Lung (tissue), 12 donors: ENCODE measurements around the gene LIMCH1. TPM values are rescaled to one million over a fixed set of nuclear protein-coding genes. Genes with fewer than 3 reads are reported as not detected.
A peak's percentile ranks its signal among the peaks of the same experiment; 100 is the strongest.

Experiments
- ATAC-seq: fragments of 200-7000 bp; cut with Tn5 transposase; one replicate; pipeline ENCODE4 v1.9.1; 2020; ENCODE audit warnings: moderate number of reproducible peaks; ENCODE audit not compliant: insufficient read depth, low FRiP score
- DNase-seq, 3 donors: peaks; one replicate each; pipeline ENCODE4 v3.0.0-alpha.2; 2013 to 2017
- H3K27ac ChIP-seq, 2 donors: one replicate each; pipeline ENCODE4 v1.5.1; 2013; ENCODE audit warnings: mild to moderate bottlenecking in 2 of 2, moderate library complexity in 2 of 2, control low read depth in 1 of 2, inconsistent platforms in 1 of 2, low read depth in 1 of 2, low read length in 1 of 2
- H3K27me3 ChIP-seq, 3 donors: one replicate each; pipeline ENCODE4 v1.5.1; 2013; ENCODE audit warnings: low read length in 2 of 3; ENCODE audit not compliant: control insufficient read depth in 3 of 3, insufficient read depth in 3 of 3
- H3K36me3 ChIP-seq, 4 donors: one replicate each; pipeline ENCODE4 v1.5.1; 2013; ENCODE audit warnings: low read length in 4 of 4, mild to moderate bottlenecking in 1 of 4, moderate library complexity in 1 of 4; ENCODE audit not compliant: control insufficient read depth in 4 of 4, insufficient read depth in 4 of 4
- H3K4me1 ChIP-seq, 5 donors: one replicate each; pipeline ENCODE4 v1.5.1; 2013; ENCODE audit warnings: low read length in 5 of 5, mild to moderate bottlenecking in 2 of 5, moderate library complexity in 1 of 5; ENCODE audit not compliant: control insufficient read depth in 5 of 5, insufficient read depth in 5 of 5
- H3K4me3 ChIP-seq: one replicate; pipeline ENCODE4 v1.5.1; 2013; ENCODE audit warnings: mild to moderate bottlenecking, control low read depth, moderate library complexity
- H3K9ac ChIP-seq, 2 donors: one replicate each; pipeline ENCODE4 v1.5.1; 2013; ENCODE audit warnings: low read length in 2 of 2, control low read depth in 1 of 2; ENCODE audit not compliant: insufficient read depth in 1 of 2
- H3K9me3 ChIP-seq, 4 donors: one replicate each; pipeline ENCODE4 v1.5.1; 2013; ENCODE audit warnings: low read length in 3 of 4, mild to moderate bottlenecking in 1 of 4, moderate library complexity in 1 of 4; ENCODE audit not compliant: control insufficient read depth in 4 of 4, insufficient read depth in 3 of 4
- WGBS, 2 donors: extraction: QIAGEN DNeasy Blood & Tissue Kit; methylation state at CpG; one replicate each; pipeline ENCODE4 v1.1.7; 2013; 5-methylcytosine and 5-hydroxymethylcytosine counted together
- polyA plus RNA-seq, 2 donors: library from polyadenylated mRNA; stranded (reverse); fragments of 200-250 nt; gene quantifications; one replicate each; pipeline ENCODE4 v1.2.1, GENCODE V29; 2013
- total RNA-seq, 2 donors: library from RNA; depleted of rRNA in 1 of 2; stranded (reverse); fragments of >200 nt in 1 of 2; gene quantifications; one replicate each; pipeline ENCODE4 v1.2.1, GENCODE V29; 2014 to 2021
- TF ChIP-seq, protein P1 (sequence below): IDR thresholded peaks from 2 replicates; pipeline ENCODE4 v1.5.1; 2012; ENCODE audit warnings: mild to moderate bottlenecking; ENCODE audit errors: control extremely low read depth, extremely low read depth
- donor health status: control.
- donor health status: control.
- donor health status: Bipolar disorder and iron deficiency.
- donor health status: healthy.
- donor health status: DM: yes; HTN: yes; CAD: no.

LIMCH1 gene
- total and polyA plus RNA-seq, 4 donors = 43.4 to 299 (median 128) TPM

DNA sequence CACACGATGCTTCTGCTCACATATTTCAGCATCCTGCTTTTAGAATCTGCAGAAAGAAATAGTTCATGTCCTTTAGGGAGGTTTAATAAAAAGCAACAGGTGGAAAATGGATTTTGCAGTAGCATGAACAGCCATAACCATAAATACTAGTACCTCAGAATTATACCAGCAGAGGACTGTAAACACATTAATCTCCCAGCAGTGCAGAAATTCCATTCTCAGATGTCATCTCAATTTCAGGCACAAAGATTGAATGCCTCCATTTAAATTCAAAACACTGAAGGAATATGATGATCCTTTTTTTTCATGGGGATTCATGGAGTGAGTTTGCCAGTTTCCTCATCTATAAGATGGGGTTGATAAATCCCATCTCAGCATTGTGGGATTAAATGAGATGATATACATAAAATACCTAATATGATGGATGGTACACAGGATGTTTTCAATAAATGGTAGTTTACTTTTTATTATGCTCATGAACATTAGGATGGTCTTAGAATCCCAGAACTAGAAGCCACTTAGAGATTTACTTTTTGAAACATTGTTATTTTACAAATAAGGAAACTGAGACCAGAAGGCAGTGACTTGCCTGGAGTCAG is 566 bp upstream of the LIMCH1 start:
- Histone ChIP-seq H3K27ac (peak overlapping the region in 1 of 2 donors; percentile 6), H3K9ac (no peak overlapping the region), H3K36me3 (no peaks in the 10 kb centered on the region), H3K4me3 (no peak overlapping the region), H3K27me3 (no peaks in the 10 kb centered on the region), H3K9me3 (no peaks in the 10 kb centered on the region), H3K4me1 (peaks cover 9 to 75% (median 28%) of the 10 kb centered on the region in 5 donors)
- DNase-seq (no peak), ATAC-seq (no peak)
- 87 to 88% methylated on average over 1 of the region's 1 CpG for WGBS, 2 donors
- TF ChIP-seq, protein P1, sequence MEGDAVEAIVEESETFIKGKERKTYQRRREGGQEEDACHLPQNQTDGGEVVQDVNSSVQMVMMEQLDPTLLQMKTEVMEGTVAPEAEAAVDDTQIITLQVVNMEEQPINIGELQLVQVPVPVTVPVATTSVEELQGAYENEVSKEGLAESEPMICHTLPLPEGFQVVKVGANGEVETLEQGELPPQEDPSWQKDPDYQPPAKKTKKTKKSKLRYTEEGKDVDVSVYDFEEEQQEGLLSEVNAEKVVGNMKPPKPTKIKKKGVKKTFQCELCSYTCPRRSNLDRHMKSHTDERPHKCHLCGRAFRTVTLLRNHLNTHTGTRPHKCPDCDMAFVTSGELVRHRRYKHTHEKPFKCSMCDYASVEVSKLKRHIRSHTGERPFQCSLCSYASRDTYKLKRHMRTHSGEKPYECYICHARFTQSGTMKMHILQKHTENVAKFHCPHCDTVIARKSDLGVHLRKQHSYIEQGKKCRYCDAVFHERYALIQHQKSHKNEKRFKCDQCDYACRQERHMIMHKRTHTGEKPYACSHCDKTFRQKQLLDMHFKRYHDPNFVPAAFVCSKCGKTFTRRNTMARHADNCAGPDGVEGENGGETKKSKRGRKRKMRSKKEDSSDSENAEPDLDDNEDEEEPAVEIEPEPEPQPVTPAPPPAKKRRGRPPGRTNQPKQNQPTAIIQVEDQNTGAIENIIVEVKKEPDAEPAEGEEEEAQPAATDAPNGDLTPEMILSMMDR = no peak

DNA sequence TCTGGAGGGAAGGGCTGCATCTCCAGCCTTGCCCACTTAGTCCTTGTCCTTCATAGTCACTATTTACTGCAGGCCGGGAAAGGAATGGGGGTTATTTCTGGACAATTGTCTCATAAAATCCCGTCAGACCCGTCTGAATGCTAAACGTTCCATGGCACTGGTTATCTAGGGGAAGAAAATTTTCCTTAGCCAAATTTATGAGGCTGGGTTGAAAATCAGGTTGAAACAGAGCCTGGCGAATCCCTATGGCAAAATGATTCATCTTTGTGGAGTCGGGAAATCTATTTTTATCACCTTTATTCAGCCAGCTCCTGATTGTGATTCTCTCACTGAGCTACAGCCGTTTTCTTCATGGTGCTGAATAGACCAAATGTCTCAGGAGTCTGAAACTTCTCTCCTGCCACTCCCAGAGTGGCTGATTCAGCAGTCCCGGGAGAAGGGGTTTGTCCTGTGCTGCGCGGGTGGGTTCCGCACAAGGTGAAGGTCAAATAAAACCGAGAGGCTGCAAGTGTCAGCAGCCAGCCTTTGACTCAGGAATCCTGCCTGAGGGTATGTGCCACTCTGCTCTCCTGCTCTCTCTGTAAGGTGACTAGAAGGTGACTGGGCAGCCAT is 1.0 kb downstream of the LIMCH1 start:
- no peak for ATAC-seq
- Histone ChIP-seq H3K9me3 (no peaks in the 10 kb centered on the region), H3K4me1 (peaks cover 9 to 71% (median 32%) of the 10 kb centered on the region in 5 donors), H3K4me3 (peak overlapping the region; percentile 30), H3K36me3 (no peaks in the 10 kb centered on the region), H3K9ac (peak overlapping the region in 1 of 2 donors; percentile 61), H3K27ac (peak overlapping the region; percentile 80 to 87), H3K27me3 (no peaks in the 10 kb centered on the region)
- TF ChIP-seq, protein P1 = no peak
- DNase-seq = peak in 1 of 3 donors; percentile 54
- 67 to 70% methylated on average over 12 of the region's 12 CpGs for WGBS, 2 donors

DNA sequence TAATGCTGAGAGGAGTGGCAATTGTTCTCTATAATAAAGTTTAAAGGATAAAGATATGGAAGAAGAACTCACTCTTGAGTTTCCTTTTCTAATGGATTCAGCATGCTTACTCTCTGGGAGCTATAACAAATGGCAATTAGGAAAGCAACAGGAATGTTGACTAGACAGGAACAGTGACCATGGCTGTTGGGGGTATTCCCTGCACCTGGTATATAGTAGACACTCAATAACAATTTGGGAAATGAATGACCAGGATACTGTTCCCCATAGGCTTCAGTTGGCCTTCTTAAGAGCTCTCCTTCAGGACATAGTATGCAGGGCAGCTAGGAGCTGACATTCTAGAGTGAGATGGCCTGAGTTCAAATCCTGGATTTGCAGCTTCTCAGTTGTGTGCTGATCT is 1.8 kb downstream of the LIMCH1 start:
- peak overlapping the region in 1 of 2 donors; percentile 87 for H3K27ac ChIP-seq
- peaks cover 0 to 1% (median 0%) of the 10 kb centered on the region in 4 donors for H3K36me3 ChIP-seq
- no peak overlapping the region for H3K4me3 ChIP-seq
- ATAC-seq (no peak), DNase-seq (no peak)
- peaks cover 11 to 78% (median 37%) of the 10 kb centered on the region in 5 donors for H3K4me1 ChIP-seq
- H3K27me3 ChIP-seq = no peaks in the 10 kb centered on the region
- no peak overlapping the region for H3K9ac ChIP-seq
- no peaks in the 10 kb centered on the region for H3K9me3 ChIP-seq
- TF ChIP-seq, protein P1 = no peak
